Measurements from ENCODE around the gene PARD3B. TPM values are rescaled to one million over a fixed set of nuclear protein-coding genes. Genes with fewer than 3 reads are reported as not detected.
A peak's percentile ranks its signal among the peaks of the same experiment; 100 is the strongest.
"Not testable (repeated sequence)": the region's sequence is repeated elsewhere in the genome, so short reads cannot be mapped to it uniquely, and the experiment has no call there.

PARD3B gene
- total RNA-seq, 1 experiment from 2014 or later = 5.1 TPM

- Histone ChIP-seq H3K36me3 (no peaks in the 10 kb centered on the region), H3K27ac (no peak overlapping the region; the same call in 1 of the 2 replicates), H3K4me1 (peaks cover 9% of the 10 kb centered on the region), H3K4me3 (no peak overlapping the region), H3K27me3 (no peaks in the 10 kb centered on the region), H3K9me3 (replicated peaks) (no peaks in the 10 kb centered on the region)
- DNase-seq = peak in 1 of 2 experiments; percentile 13
These were observed 11.5 kb upstream of the PARD3B start for GRCh38 chr2:204533629-204534370.

GRCh38 chr2:204535356-204535755 is 9.9 kb upstream of the PARD3B start:
- no peak for DNase-seq

GRCh38 chr2:204535764-204536163 is 9.5 kb upstream of the PARD3B start:
- Histone ChIP-seq H3K36me3 (no peaks in the 10 kb centered on the region), H3K27me3 (no peaks in the 10 kb centered on the region), H3K4me1 (peaks cover 9% of the 10 kb centered on the region), H3K27ac (no peak overlapping the region), H3K9me3 (replicated peaks) (no peaks in the 10 kb centered on the region), H3K4me3 (no peak overlapping the region)
- no peak for DNase-seq

More at GRCh38 chr2:204535356-204535755, 9.9 kb upstream of the PARD3B start:
- Histone ChIP-seq H3K36me3 (no peaks in the 10 kb centered on the region), H3K27me3 (no peaks in the 10 kb centered on the region), H3K4me1 (peaks cover 9% of the 10 kb centered on the region), H3K9me3 (replicated peaks) (no peaks in the 10 kb centered on the region), H3K4me3 (no peak overlapping the region), H3K27ac (no peak overlapping the region)

GRCh38 chr2:204538182-204539018 is 6.9 kb upstream of the PARD3B start:
- DNase-seq = peak; percentile 28 to 37

GRCh38 chr2:204539019-204539385 is 6.3 kb upstream of the PARD3B start:
- Histone ChIP-seq H3K4me1 (peaks cover under 1% of the 10 kb centered on the region; the same call in 1 of the 2 replicates), H3K27me3 (no peaks in the 10 kb centered on the region), H3K9me3 (replicated peaks) (no peaks in the 10 kb centered on the region), H3K4me3 (no peak overlapping the region), H3K36me3 (no peaks in the 10 kb centered on the region), H3K27ac (no peak overlapping the region)
- no peak for DNase-seq

More at GRCh38 chr2:204538182-204539018, 6.9 kb upstream of the PARD3B start:
- Histone ChIP-seq H3K9me3 (replicated peaks) (no peaks in the 10 kb centered on the region), H3K27ac (no peak overlapping the region), H3K27me3 (no peaks in the 10 kb centered on the region), H3K4me3 (no peak overlapping the region), H3K4me1 (peaks cover 6% of the 10 kb centered on the region), H3K36me3 (no peaks in the 10 kb centered on the region)

GRCh38 chr2:204541637-204542036 is 3.6 kb upstream of the PARD3B start:
- no peaks in the 10 kb centered on the region for H3K27me3 ChIP-seq
- H3K36me3 ChIP-seq = no peaks in the 10 kb centered on the region
- H3K4me1 ChIP-seq = no peaks in the 10 kb centered on the region; the same call in 1 of the 2 replicates
- no peak overlapping the region for H3K27ac ChIP-seq
- H3K4me3 ChIP-seq = no peak overlapping the region
- no peaks in the 10 kb centered on the region for H3K9me3 ChIP-seq (replicated peaks)
- DNase-seq = no peak

- Histone ChIP-seq H3K27me3 (no peaks in the 10 kb centered on the region), H3K36me3 (no peaks in the 10 kb centered on the region), H3K4me1 (no peaks in the 10 kb centered on the region; the same call in 1 of the 2 replicates), H3K4me3 (no peak overlapping the region), H3K27ac (no peak overlapping the region), H3K9me3 (replicated peaks) (no peaks in the 10 kb centered on the region)
- DNase-seq = no peak
These were observed 2.2 kb upstream of the PARD3B start for GRCh38 chr2:204542982-204543608.

GRCh38 chr2:204545861-204546735 is 823 bp downstream of the PARD3B start:
- Histone ChIP-seq H3K4me1 (no peaks in the 10 kb centered on the region; the same call in 1 of the 2 replicates), H3K27ac (peak overlapping the region; percentile 30; the same call in 1 of the 2 replicates), H3K9me3 (replicated peaks) (no peaks in the 10 kb centered on the region), H3K27me3 (no peaks in the 10 kb centered on the region), H3K36me3 (no peaks in the 10 kb centered on the region), H3K4me3 (peak overlapping the region; percentile 85)
- peak; percentile 3 to 10 for DNase-seq

- H3K4me3 ChIP-seq = no peak overlapping the region
- DNase-seq = no peak
- H3K4me1 ChIP-seq = no peaks in the 10 kb centered on the region; the same call in 1 of the 2 replicates
- no peaks in the 10 kb centered on the region for H3K9me3 ChIP-seq (replicated peaks)
- H3K36me3 ChIP-seq = no peaks in the 10 kb centered on the region
- H3K27me3 ChIP-seq = no peaks in the 10 kb centered on the region
- H3K27ac ChIP-seq = no peak overlapping the region
These were observed 5.7 kb downstream of the PARD3B start for GRCh38 chr2:204550751-204551511.

GRCh38 chr2:204551512-204551863 is 6.2 kb downstream of the PARD3B start:
- H3K36me3 ChIP-seq = no peaks in the 10 kb centered on the region
- no peaks in the 10 kb centered on the region for H3K27me3 ChIP-seq
- no peaks in the 10 kb centered on the region for H3K9me3 ChIP-seq (replicated peaks)
- DNase-seq = no peak
- no peak overlapping the region for H3K27ac ChIP-seq
- H3K4me3 ChIP-seq = no peak overlapping the region
- H3K4me1 ChIP-seq = no peaks in the 10 kb centered on the region; the same call in 1 of the 2 replicates

GRCh38 chr2:204557604-204558003 is 12.3 kb downstream of the PARD3B start:
- Histone ChIP-seq H3K36me3 (no peaks in the 10 kb centered on the region), H3K9me3 (replicated peaks) (peaks cover 7% of the 10 kb centered on the region; the same call in 1 of the 2 replicates), H3K27ac (no peak overlapping the region), H3K4me1 (no peaks in the 10 kb centered on the region), H3K27me3 (no peaks in the 10 kb centered on the region), H3K4me3 (no peak overlapping the region)
- no peak for DNase-seq

- H3K36me3 ChIP-seq; H3K27ac ChIP-seq; H3K4me1 ChIP-seq; H3K27me3 ChIP-seq; H3K4me3 ChIP-seq; H3K9me3 ChIP-seq (replicated peaks); DNase-seq: not testable (repeated sequence)
These were observed 14.1 kb downstream of the PARD3B start for GRCh38 chr2:204559358-204559757.

GRCh38 chr2:204560902-204561301 is 15.6 kb downstream of the PARD3B start:
- Histone ChIP-seq H3K4me1 (no peaks in the 10 kb centered on the region), H3K36me3 (no peaks in the 10 kb centered on the region), H3K27ac (no peak overlapping the region), H3K27me3 (no peaks in the 10 kb centered on the region), H3K9me3 (replicated peaks) (peaks cover 7% of the 10 kb centered on the region; the same call in 1 of the 2 replicates), H3K4me3 (no peak overlapping the region)
- no peak for DNase-seq
